ENCODE measurements around the gene ROS1.
"Not testable (repeated sequence)": the region's sequence is repeated elsewhere in the genome, so short reads cannot be mapped to it uniquely, and the experiment has no call there.

ROS1 gene

GRCh38 chr6:117375446-117375845 is 50.3 kb downstream of the ROS1 start:
- no peak for DNase-seq

DNA sequence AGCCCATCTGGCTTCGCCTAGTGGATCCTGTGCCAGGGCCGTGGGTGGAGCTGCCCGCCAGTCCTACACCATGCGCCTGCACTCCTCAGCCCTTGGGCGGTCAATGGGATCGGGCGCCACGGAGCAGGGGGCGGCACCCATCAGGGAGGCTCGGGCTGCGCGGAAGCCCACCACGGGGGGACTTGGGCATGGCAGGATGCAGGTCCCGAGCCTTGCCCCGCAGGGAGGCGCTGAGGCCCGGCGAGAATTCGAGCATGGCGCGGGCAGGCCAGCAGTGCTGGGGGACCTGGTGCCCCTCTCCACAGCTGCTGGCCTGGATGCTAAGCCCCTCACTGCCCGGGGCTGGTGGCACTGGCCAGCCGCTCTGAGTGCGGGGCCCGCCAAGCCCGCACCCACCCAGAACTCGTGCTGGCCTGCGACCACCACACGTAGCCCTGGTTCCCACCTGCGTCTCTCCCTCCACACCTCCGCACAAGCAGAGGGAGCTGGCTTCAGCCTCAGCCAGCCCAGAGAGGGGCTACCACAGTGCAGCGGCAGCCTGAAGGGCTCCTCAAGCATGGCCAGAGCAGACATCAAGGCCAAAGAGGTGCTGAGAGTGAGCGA is 52.4 kb downstream of the ROS1 start:
- DNase-seq: no peak

GRCh38 chr6:117372289-117372688 is 53.5 kb downstream of the ROS1 start:
- DNase-seq: not testable (repeated sequence)

DNA sequence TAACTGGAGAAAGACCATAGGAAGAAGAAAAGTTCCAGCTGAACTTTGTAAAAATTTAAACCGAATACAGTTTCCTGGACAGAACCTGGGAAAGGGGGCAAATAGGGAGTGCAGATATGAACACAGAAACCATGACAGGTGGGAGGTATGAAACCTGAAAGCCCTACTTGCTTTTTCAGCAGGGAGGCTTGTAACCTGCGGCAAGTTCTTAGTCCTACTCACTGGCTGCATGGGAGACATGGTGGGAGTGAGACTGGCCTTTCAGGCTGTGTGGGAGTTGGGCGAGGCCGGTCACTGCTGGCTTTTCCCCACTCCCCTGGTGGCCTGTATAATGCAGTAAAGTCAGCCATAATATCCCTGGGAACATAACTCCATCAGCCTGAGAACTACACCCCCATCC is 54.2 kb downstream of the ROS1 start:
- DNase-seq: no peak

DNA sequence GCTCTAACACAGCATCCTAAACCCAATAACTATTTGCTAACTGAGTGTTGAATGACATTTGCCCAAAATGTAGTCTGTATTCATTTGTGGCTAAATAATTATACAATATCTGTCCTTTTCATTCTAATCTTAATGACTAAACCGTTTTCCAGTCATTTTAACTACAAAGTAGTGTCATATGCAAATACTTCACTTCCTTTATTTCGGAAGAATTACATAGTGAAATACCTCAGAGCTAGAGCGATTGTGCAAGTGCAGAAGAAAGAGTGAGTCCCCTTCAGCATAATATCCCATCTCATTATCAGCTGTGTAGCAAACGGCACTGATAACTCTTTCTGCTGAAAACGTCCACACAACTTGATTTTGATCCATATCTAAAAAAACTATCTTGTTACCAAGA is 66.2 kb downstream of the ROS1 start:
- DNase-seq: no peak

- no peak for DNase-seq
Measured at GRCh38 chr6:117354671-117355070, 71.1 kb downstream of the ROS1 start.

GRCh38 chr6:117352466-117353081 is 73.2 kb downstream of the ROS1 start:
- no peak for DNase-seq

GRCh38 chr6:117351521-117351920 is 74.2 kb downstream of the ROS1 start:
- DNase-seq: no peak

- no peak for DNase-seq
Measured at GRCh38 chr6:117346142-117346930, 79.4 kb downstream of the ROS1 start.

DNA sequence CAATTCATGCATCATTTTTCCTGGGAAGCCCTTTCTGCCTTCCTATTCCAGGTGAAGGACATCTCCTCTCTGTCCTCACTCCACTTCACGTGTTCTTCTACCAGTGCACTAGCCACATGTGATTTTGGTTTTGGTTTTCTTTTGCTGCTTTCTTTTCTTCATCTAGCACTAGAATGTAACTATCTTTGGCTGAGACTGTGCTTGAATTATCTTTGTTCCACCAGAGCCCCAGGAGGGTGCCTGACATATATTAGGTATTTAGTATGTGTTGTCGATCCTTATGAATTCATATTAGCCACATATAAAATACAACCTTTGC is 80.5 kb downstream of the ROS1 start:
- no peak for DNase-seq

- no peak for DNase-seq
Measured at GRCh38 chr6:117344444-117345291, 81.1 kb downstream of the ROS1 start.

- DNase-seq: no peak
Measured at GRCh38 chr6:117338567-117338966, 87.2 kb downstream of the ROS1 start.

- no peak for DNase-seq
Measured at GRCh38 chr6:117329926-117330325, 95.8 kb downstream of the ROS1 start.

GRCh38 chr6:117328500-117328899 is 97.2 kb downstream of the ROS1 start:
- no peak for DNase-seq

GRCh38 chr6:117328005-117328389 is 97.7 kb downstream of the ROS1 start:
- DNase-seq: no peak

DNA sequence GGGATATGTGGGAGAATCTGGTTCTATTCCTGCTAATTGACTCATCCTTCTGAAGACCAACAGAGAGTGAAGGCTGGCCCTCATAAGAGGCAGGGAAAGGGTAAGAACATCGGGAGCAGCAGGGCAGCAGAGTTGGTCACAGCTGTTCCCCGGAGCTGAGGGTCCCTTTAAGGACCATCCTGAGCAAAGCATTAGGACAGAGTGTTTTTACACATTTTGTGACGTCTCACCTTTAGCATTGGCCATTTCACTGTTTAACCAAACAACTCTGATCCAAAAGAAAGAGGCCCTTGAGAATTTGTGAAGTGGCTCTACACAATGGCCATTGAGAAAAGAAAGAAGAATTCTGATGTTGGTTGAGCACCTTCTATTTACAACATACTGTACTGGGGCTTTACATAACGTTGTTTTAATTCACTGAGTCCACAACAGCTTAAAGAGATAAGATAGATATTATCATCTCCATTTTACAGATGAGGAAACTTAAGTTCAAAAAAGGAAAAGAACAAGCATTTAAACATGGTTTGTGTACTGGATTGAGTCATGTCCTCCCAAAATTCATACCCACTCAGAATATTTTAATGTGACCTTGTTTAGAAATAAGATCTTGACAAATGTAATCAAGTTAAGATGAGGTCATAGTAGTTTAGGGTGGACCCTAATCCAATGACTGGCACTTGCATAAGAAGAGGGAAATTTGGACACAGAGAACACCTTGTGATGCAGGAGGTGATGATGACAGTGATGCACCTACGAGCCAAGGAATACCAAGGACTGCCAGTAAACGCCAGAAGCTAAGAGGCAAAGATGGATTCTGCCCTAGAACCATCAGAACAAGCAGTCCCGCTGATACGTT is 98.4 kb downstream of the ROS1 start:
- no peak for DNase-seq

- no peak for DNase-seq
Measured at GRCh38 chr6:117326396-117326795, 99.3 kb downstream of the ROS1 start.

GRCh38 chr6:117317261-117317660 is 108.5 kb downstream of the ROS1 start:
- DNase-seq: no peak

DNA sequence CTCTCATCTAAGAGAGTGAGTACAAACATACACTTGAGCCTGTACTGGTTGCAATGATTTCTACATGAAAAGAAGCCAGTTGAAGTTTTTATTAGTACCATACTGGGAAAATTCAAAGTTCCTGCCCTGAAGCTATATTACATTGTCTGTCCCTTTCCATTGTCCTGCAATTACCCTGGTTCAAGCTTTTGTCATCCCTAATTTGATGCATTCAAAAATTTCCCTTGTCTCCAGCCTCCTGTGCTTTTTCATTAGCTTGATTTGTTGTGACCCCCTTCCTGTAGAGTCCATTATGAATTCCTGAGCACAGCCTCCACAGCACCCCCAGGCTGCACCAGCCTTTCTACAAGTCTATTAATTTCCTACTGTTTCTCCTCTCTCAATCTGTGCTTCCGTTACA is 114.0 kb downstream of the ROS1 start:
- DNase-seq: no peak

DNA sequence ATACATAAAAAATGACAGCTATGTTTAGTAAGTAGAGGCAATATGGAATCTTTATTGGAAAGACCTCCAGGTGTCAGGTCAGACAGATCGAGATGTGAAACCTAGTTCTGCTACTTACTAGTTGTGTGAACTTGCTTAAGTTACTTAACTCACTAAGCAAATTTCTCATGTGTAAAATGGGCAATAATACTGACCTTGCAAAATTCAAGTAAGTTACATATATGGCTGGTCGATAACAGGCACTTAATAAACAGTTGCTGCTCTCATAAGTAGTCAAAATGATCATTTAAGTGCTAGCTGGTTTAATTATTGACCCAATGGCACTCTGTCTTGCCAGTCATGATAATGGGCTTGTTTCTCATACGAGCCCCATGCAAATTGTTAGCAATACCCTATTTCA is 114.4 kb downstream of the ROS1 start:
- DNase-seq: no peak

- DNase-seq: no peak
Measured at GRCh38 chr6:117309611-117310010, 116.1 kb downstream of the ROS1 start.

GRCh38 chr6:117309069-117309468 is 116.7 kb downstream of the ROS1 start:
- no peak for DNase-seq

GRCh38 chr6:117307655-117308054 is 118.1 kb downstream of the ROS1 start:
- no peak for DNase-seq
